ENCODE results near the gene C9.

DNA sequence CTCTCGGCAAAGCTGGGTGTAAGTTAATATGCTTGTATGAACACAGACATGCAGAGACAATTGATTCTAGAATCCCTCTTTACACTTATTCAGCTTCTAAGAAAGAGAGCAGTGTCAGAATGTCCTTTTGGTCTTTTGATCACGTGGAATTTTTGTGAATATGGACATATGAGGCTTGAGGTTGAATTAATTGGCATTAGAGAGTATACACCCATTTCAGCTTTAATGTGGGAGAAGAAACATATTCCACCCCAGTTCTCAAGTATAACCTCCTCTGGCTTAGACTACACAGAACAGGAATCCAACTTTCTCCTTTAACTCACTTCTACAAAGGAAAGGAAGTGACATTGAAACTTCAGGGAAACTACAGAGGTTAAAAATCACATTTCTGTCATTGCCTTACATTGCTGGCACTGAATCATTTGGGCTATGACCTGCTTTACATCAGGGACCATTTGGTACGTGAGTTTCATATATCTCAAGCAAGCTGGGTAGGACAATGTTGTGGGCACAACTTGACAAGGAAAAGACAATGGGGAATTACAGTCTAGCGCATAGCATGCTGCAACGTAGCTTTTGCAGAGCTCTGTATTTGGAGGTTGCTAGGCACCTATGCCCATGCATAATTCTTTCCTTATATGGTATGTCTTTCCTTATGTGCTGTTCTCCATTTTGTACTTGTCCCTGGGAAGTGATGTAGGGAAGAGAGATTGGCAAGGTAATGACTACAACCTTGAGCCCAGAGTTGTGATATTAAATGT lies 41.0 kb upstream of the C9 start:
- no peak for TF ChIP-seq POLR2A (IDR thresholded peaks at IDR 0.05)
- no peak for TF ChIP-seq CTCF (IDR thresholded peaks at IDR 0.05)

All from testis (tissue), 2 donors.